Superior temporal gyrus (tissue), 1 donor: ENCODE results near the gene GSTK1.

Experiments used
- DNase-seq: peaks from one replicate; pipeline ENCODE4 v3.0.0-alpha.2; 2016; ENCODE audit errors: extremely low spot score

Gene GSTK1

DNA sequence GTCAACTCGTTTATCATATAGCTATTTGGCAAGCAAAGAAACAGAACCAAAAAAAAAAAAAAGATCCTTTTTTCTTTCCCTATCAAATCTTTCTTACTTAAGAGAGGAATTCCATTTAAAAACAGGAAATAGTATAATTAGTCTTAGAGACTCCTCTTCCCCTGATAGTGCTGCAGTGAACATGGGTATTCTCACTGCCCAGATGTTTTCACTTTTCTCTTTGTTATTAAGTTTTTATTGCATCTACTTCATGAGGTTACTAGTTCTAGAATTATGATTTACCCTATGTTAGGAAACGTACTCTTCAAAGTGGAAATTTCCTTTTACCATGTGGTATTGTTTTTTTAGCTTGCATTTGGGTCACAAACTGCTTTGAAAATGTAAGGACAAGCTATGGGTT is 33.4 kb downstream of the GSTK1 start:
- no peak for DNase-seq

DNA sequence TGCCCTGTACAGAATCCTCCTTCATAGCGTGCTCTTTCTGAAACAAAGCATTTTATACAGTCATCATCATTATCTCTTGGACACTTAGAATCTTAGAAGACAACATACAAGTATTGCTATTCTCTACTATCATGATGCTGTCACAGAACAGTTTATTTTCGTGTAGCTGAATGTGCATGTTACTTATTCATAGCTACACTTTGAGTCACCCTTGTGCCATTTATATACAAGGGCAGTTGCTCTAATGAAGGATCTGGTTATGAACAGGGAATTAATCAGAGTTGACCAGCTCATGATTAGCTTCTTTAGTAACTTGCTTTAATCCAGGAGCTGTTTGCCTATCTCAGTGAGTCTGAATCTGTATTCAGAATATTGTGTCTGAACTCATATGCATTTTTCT is 36.1 kb downstream of the GSTK1 start:
- no peak for DNase-seq

DNA sequence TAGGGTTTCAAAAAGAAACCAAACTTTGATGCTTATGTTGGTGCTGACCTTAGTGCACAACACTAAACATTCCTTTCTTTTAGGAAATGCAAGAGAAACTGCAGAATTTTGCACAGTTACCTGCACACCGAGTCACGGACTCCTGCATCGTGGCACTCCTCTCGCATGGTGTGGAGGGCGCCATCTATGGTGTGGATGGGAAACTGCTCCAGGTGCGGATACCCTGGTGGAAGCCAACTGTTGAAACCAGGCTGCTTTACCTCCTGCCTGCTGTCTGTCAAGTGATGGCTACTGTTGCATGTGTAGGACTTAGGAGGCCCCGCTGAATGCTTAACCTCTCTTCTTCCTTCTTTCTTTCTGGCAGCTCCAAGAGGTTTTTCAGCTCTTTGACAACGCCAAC is 36.6 kb downstream of the GSTK1 start:
- no peak for DNase-seq

- DNase-seq: no peak
Measured at GRCh38 chr7:143300959-143301935, 38.0 kb downstream of the GSTK1 start.

DNA sequence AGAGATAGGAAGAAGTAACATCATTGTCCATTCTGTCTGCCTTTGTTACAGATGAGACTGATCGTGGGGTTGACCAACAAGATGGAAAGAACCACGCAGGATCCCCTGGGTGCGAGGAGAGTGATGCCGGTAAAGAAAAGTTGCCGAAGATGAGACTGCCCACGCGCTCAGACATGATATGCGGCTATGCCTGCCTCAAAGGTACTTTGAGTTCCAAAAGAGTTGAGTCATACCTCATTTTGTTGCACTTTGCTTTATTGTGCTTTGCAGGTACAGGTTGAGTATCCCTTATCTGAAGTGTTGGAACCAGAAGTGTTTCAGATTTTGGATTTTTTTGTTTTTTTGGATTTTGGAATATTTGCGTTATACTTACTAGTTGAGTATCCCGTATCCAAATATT is 40.5 kb downstream of the GSTK1 start:
- no peak for DNase-seq

DNA sequence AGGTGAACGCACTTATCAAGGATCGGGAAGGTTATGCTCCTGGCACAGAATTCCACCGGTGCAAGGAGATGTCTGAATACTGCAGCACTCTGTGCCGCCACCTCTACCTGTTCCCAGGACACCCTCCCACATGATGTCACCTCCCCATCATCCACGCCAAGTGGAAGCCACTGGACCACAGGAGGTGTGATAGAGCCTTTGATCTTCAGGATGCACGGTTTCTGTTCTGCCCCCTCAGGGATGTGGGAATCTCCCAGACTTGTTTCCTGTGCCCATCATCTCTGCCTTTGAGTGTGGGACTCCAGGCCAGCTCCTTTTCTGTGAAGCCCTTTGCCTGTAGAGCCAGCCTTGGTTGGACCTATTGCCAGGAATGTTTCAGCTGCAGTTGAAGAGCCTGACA is 41.7 kb downstream of the GSTK1 start:
- no peak for DNase-seq

DNA sequence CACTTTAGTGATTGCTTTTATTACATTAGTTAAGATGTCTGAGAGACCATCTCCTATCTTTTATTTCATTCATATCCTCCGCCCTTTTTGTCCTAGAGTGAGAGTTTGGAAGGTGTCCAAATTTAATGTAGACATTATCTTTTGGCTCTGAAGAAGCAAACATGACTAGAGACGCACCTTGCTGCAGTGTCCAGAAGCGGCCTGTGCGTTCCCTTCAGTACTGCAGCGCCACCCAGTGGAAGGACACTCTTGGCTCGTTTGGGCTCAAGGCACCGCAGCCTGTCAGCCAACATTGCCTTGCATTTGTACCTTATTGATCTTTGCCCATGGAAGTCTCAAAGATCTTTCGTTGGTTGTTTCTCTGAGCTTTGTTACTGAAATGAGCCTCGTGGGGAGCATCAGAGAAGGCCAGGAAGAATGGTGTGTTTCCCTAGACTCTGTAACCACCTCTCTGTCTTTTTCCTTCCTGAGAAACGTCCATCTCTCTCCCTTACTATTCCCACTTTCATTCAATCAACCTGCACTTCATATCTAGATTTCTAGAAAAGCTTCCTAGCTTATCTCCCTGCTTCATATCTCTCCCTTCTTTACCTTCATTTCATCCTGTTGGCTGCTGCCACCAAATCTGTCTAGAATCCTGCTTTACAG is 42.3 kb downstream of the GSTK1 start:
- peak; percentile 90 for DNase-seq

- DNase-seq: no peak
Measured at GRCh38 chr7:143308632-143309031, 45.4 kb downstream of the GSTK1 start.

GRCh38 chr7:143314127-143314526 is 50.9 kb downstream of the GSTK1 start:
- no peak for DNase-seq

DNA sequence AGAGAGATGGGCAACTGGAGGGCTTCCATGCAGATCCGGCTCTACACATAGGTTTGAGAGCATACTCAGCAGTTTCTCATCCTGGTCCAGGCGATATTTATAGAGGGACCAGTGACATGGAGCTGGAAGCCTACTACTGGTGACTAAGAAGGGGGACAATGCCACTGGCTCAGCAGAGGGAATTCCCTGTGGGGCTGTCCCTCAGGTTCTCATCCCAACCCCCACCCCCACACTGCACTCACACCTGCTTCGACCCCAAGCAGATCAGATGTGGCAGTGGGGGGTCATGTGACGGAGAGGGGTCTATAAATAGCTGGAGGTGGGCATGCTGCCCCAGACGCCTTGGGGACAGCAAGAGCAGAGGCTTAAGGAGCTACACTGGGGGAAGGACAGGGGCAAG is 52.5 kb downstream of the GSTK1 start, which contains the start of gene CLCN1:
TSS of gene CLCN1 (plus strand) at position 336 of the 400 bp plus-strand sequence. CDS start 102 bp downstream, outside the sequence.
- DNase-seq: no peak

DNA sequence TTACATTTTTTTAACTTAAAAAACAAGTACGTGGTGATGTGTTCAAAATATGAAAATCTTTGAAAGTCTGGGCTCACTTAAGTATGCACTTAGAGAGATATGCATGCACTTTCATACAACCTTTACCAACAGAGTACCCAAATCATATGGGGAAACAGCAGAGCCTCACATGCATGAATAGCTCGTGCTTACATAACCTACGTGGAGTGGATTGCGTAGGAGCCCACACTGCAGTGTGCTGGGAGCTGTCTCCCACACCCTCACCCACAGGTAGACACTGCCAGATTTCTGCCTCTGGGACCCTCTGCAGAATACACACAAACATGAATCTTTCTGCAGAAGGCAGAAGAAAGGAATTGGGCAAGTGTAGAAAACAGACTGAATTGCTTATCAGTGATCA is 53.3 kb downstream of the GSTK1 start:
- DNase-seq: peak; percentile 37

GRCh38 chr7:143318661-143319060 is 55.4 kb downstream of the GSTK1 start:
- no peak for DNase-seq
